NK-92 treated with Interleukin-12 subunit alpha and Interleukin-12 subunit beta, amount 100 ng/mL, for 24 hours (cell line): ENCODE data around the gene FZD2.
"Not testable (repeated sequence)": the region's sequence is repeated elsewhere in the genome, so short reads cannot be mapped to it uniquely, and the experiment has no call there.

Source experiments
- DNase-seq: peaks from one replicate; lab custom pipeline; 2025; lab: John Stamatoyannopoulos, UW

FZD2 gene

GRCh38 chr17:44546671-44547606, 10.3 kb upstream of the FZD2 start:
- no peak for DNase-seq

DNA sequence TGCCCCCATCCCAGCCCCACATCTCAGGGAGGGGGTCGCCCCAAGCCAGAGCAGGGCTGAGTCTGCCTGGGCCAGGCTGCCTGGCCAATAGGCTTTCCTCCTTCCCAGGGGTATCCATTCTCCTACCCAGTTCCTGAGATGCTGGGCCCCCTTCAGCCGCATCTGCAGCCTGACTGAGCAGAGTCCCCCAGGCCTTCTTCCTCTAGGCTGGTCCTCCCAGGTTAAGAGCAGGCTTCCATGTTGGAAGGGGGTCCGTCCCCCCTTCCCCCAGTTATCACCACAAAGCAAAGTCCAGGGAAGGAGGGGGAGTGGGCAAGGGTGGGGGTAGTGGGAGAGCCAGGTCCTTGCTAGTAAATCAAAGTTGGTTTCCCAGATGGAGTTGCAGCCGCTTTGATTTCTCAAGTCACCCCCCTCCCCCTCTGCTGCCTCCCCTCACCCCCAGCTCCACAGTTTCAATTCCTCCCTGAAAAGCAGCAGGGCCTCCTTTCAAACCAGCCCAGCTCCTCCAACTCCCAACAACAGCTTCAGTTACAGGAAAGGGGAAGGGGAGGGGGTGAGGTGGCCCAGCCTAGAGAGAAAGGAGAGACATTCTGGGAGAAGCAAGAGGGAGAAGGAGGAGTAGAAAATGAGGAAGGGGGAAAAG, 9.5 kb upstream of the FZD2 start:
- DNase-seq: no peak

- no peak for DNase-seq
Observed at GRCh38 chr17:44548376-44549230, 8.7 kb upstream of the FZD2 start.

- no peak for DNase-seq
Observed at GRCh38 chr17:44549686-44550085, 7.6 kb upstream of the FZD2 start.

DNA sequence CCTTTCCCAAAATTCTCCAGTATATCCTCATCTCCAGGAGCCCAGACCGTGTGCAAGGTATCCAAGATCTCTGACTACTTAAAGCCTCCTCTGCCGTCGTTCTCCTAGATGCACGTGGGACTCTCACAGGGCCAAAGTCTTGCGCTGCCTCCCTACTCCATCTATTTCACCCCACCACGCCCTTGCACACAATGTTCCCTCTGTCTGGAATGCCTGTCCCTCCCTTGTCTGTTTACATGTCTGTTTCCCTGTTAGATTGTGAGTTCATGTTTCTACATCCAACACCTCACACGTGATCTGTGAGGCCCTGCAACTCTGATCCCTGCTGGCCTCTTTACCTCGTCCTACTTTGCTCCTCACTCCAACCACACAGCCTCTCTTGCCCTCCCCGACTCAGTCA, 4.9 kb upstream of the FZD2 start:
- no peak for DNase-seq

DNA sequence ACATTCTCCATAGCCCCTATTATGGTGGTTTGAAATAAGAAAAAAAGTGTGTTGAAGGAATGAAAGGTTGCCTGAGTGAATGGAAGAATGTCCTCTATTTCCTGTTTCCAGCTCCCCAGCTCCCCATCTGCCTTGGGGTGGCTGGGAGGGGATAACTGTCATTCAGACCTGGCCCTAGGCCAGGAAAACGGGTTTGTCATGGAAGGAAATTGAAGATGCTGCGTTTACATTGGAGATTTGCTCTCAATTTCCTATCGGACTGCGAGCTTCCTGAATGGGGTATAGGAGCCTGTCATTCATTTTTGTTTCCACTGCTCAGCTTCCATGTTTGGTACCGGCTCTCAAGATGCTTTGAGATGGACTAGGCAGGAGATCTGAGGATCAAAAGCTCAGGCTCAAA, 2.2 kb upstream of the FZD2 start:
- no peak for DNase-seq

DNA sequence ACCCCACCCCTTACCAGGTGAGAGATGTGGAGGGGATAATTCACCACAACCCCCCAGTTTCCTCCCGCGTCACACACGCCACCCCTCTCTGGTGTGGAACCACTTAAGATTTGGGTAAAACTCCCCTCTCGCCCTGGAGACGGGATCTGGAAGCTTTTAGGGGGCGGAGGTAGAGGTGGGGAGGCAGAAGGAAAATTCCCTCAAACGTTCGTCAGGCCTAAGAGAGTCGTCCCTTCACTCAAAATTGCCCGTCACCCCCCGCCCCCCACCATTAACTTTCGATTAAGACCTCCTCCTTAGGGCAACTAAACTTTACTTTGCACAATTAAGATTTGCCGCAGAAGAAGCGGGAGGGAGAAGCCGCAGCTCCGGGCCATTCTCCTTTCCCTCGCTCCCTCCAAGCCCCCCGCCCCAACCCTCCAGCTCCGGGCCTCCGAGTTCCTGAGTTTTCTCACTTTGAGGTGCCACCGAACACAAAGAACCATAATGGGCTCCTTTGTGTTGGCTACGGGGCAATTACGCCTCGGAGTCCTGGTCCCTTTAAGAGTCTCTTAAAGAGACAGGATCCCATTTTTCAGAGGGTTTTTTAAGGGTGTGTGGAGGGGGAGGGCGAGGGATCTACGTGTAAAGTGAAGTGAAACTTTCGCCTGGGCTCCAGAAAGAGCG, 985 bp upstream of the FZD2 start:
- peak; percentile 16 for DNase-seq

GRCh38 chr17:44557651-44558285, 484 bp downstream of the FZD2 start:
- DNase-seq: no peak

DNA sequence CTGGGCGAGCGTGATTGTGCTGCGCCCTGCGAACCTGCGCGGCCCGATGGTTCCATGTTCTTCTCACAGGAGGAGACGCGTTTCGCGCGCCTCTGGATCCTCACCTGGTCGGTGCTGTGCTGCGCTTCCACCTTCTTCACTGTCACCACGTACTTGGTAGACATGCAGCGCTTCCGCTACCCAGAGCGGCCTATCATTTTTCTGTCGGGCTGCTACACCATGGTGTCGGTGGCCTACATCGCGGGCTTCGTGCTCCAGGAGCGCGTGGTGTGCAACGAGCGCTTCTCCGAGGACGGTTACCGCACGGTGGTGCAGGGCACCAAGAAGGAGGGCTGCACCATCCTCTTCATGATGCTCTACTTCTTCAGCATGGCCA, 1.0 kb downstream of the FZD2 start:
- no peak for DNase-seq

- DNase-seq: no peak
Observed at GRCh38 chr17:44558710-44559633, 1.7 kb downstream of the FZD2 start.

GRCh38 chr17:44559634-44560554, 2.6 kb downstream of the FZD2 start:
- no peak for DNase-seq

DNA sequence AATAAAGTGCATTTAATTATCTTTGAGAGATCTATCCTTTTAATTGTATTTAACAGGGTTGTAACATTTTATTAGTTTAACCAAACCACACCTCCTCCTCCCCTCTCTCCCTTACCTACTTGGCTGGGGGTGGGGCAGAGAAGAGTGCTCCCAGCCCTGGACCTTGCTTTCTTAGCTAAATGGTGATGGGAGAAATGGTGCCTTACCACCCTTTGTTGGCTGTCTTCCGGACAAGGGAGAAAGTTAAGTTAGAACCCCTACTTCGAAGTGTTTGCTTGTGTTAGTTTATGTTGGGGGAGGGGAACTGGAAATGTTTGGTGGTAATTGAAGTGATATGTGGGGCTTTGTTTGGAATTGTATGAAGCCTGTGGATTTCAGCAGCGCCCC, 3.9 kb downstream of the FZD2 start:
- DNase-seq: no peak

- DNase-seq: no peak
Observed at GRCh38 chr17:44564429-44564828, 7.1 kb downstream of the FZD2 start.

- DNase-seq: no peak
Observed at GRCh38 chr17:44565866-44566443, 8.7 kb downstream of the FZD2 start.

DNA sequence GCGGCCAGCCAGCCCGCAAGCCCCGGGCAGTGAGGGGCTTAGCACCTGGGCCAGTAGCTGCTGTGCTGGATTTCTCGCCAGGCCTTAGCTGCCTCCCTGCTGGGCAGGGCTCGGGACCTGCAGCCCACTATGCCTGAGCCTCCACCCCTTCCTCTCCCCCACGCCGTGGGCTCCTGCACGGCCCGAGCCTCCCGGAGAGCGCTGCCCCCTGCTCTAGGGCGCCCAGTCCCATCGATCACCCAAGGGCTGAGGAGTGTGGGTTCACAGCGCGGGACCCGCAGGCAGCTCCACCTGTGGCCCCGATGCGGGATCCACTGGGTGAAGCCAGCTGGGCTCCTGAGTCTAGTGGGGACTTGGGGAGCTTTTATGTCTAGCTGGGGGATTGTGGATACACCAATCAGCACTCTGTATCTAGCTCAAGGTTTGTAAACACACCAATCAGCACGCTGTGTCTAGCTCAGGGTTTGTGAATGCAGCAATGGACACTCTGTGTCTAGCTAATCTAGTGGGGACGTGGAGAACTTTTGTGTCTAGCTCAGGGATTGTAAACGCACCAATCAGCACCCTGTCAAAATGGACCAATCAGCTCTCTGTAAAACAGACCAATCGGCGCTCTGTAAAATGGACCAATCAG, 11.1 kb downstream of the FZD2 start:
- not testable (repeated sequence) for DNase-seq

DNA sequence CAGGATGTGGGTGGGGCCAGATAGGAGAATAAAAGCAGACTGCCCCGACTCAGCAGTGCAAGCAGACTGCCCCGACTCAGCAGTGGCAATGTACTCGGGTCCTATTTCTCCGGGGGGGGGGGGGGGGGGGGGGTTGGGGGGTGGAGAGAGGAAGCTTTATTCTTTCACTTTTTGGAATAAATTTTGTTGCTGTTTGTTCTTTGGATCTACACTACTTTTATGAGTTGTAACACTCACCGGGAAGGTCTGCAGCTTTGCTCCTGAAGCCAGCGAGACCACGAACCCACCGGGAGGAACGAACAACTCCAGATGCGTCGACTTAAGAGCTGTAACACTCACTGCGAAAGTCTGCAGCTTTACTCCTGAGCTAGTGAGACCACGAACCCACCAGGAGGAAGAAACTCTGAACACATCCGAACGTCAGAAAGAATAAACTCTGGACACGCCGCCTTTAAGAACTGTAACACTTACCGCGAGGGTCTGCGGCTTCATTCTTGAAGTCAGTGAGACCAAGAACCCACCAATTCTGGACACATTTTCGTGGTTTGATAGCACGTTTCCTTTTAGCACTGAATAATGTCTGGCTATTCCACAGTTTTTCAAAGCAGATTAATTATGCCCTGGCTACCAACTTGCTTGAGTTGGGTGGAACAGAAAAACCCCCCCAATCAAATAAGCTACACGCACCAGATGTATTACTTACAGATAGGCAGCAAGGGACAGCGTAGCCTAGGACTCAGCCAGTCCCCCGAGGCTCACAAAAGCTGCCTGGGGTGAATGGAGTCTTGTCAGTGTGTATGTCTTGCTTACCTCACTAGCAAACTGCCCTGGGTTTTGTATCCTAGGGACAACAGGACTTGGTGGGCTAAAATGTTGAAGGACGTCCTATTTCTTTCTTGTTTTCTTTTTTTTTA, 11.9 kb downstream of the FZD2 start:
- no peak for DNase-seq

DNA sequence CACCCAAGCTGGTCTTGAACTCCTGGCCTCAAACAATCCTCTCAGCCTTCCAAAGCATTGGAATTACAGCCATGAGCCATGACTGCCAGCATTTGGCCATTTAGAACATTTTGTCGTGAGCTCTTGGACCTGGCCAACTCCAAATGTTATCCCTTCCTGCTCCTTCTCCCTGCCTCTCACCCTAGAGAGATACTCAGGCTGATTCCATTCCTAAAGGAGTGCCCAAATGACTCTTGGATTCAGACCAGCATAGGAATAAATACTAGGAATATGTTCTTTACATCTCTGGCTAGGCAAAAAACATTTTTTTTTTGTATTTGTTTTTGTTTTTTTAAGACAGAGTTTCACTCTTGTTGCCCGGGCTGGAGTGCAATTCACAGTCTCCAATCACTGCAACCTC, 15.5 kb downstream of the FZD2 start:
- DNase-seq: no peak
